BJ (cell line): ENCODE measurements around the gene MYRF. TPM values are rescaled to one million over a fixed set of nuclear protein-coding genes. Genes with fewer than 3 reads are reported as not detected.

Experiments
- CTCF ChIA-PET: fragments of 350-600 bp; formaldehyde crosslinking; extraction: SDS; loops from one replicate; lab custom pipeline; 2021; ENCODE audit warnings: antibody characterized with exemption, inconsistent platforms; lab: Yijun Ruan, JAX
- POLR2A ChIA-PET: fragments of 300-600 bp; sonication (Branson Sonifier 250); formaldehyde crosslinking; extraction: SDS; loops from one replicate; lab custom pipeline; 2021; ENCODE audit warnings: antibody characterized with exemption; lab: Charles Lee
- DNase-seq: peaks from one replicate; pipeline ENCODE4 v3.0.0-alpha.2; 2011; ENCODE audit warnings: low read depth
- H3K27me3 ChIP-seq: 2 replicates; pipeline ENCODE4 v1.6.0; 2011; ENCODE audit warnings: low read length; ENCODE audit not compliant: control insufficient read depth, insufficient read depth
- H3K36me3 ChIP-seq: 2 replicates; pipeline ENCODE4 v1.5.1; 2011; ENCODE audit warnings: low read length; ENCODE audit not compliant: control insufficient read depth, insufficient read depth
- H3K4me3 ChIP-seq: 2 replicates; pipeline ENCODE4 v1.5.1; 2011; ENCODE audit warnings: low read depth, mild to moderate bottlenecking, control low read depth, low read length
- CTCF ChIP-seq: IDR thresholded peaks from 2 replicates; pipeline ENCODE4 v1.5.1; 2011; ENCODE audit warnings: low read depth, mild to moderate bottlenecking, control low read depth, inconsistent platforms, low read length, moderate library complexity; ENCODE audit not compliant: insufficient read depth
- polyA plus RNA-seq: library from polyadenylated mRNA; depleted of rRNA; stranded (reverse); fragments of >200 nt; gene quantifications from 2 replicates; pipeline ENCODE4 v1.2.3, GENCODE V29; 2011

MYRF gene
- polyA plus RNA-seq, 1 experiment, result 0.45 TPM

GRCh38 chr11:61773356-61773755 lies 20.9 kb downstream of the MYRF start:
- DNase-seq, result no peak
- ChIA-PET POLR2A (no interaction called here), CTCF (interaction anchor here (5.0 kb wide), 1 partner anchor 27 kb away, joined by 25 read pairs; no protein-coding TSS in a partner anchor)
- Histone ChIP-seq H3K27me3 (no peaks in the 10 kb centered on the region), H3K4me3 (no peak overlapping the region), H3K36me3 (no peaks in the 10 kb centered on the region)
- no peak for TF ChIP-seq CTCF

- CTCF ChIA-PET, result interaction anchor here (1.4 to 5.0 kb wide), 2 partner anchors 25 to 27 kb away, joined by 4 to 25 read pairs; no protein-coding TSS in a partner anchor
- TF ChIP-seq CTCF, result no peak
- POLR2A ChIA-PET, result no interaction called here
- H3K36me3 ChIP-seq, result no peaks in the 10 kb centered on the region
- H3K4me3 ChIP-seq, result no peak overlapping the region
- DNase-seq, result no peak
- no peaks in the 10 kb centered on the region for H3K27me3 ChIP-seq
These were observed 21.4 kb downstream of the MYRF start for GRCh38 chr11:61773809-61774208.

GRCh38 chr11:61774411-61774810 lies 22.0 kb downstream of the MYRF start:
- POLR2A ChIA-PET, result no interaction called here
- no peaks in the 10 kb centered on the region for H3K36me3 ChIP-seq
- DNase-seq, result no peak
- CTCF ChIA-PET, result interaction anchor here (0.9 to 5.0 kb wide), 3 partner anchors 21 to 28 kb away, joined by 4 to 25 read pairs (median 4); no protein-coding TSS in a partner anchor
- no peak overlapping the region for H3K4me3 ChIP-seq
- TF ChIP-seq CTCF, result no peak
- no peaks in the 10 kb centered on the region for H3K27me3 ChIP-seq

- POLR2A ChIA-PET, result no interaction called here
- no peaks in the 10 kb centered on the region for H3K36me3 ChIP-seq
- no peaks in the 10 kb centered on the region for H3K27me3 ChIP-seq
- no peak overlapping the region for H3K4me3 ChIP-seq
- no peak for DNase-seq
- CTCF ChIA-PET, result interaction anchor here (0.7 to 5.0 kb wide), 7 partner anchors 9 to 907 kb away, joined by 3 to 25 read pairs (median 4); no protein-coding TSS in a partner anchor
- no peak for TF ChIP-seq CTCF
These were observed 22.7 kb downstream of the MYRF start for GRCh38 chr11:61775106-61775505.

GRCh38 chr11:61775606-61776554 lies 23.4 kb downstream of the MYRF start:
- ChIA-PET CTCF (interaction anchor here (0.7 to 5.0 kb wide), 9 partner anchors 9 to 908 kb away, joined by 3 to 25 read pairs (median 4); no protein-coding TSS in a partner anchor), POLR2A (no interaction called here)
- no peaks in the 10 kb centered on the region for H3K27me3 ChIP-seq
- no peak overlapping the region for H3K4me3 ChIP-seq
- TF ChIP-seq CTCF, result no peak
- DNase-seq, result no peak
- no peaks in the 10 kb centered on the region for H3K36me3 ChIP-seq
